ENCODE measurements around the gene SMIM24. TPM values are rescaled to one million over a fixed set of nuclear protein-coding genes. Genes with fewer than 3 reads are reported as not detected.
A peak's percentile ranks its signal among the peaks of the same experiment; 100 is the strongest.

Gene SMIM24
- total RNA-seq, 6 experiments from 2014 or later: 2.1 to 38.1 (median 6.6) TPM; not detected in 1

DNA sequence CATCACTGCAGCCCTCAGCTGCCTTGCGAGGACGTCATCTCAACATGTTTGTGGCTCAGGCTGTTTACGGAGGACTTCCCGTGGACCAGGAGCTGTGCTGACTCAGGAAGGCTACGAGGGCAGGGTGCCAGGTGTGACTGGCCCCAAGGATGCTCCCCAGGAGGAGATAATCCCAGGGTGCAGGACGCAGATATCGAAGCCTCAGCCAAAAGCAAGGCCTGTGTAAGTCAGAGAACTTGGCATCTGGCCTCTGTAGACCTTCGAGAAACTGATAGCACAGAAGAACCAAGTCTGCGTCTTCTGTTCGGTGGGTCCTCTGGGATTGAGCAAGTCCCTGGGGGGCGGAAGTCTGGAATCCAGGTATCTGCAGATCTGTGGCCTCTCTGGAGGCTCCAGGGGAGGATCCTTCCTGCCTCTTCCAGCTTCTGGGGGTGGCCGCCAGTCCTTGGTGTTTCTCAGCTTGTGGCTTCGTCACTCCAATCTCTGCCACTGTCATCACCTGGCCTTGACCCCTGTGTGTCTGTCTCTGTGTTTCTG lies 22.8 kb upstream of the SMIM24 start:
- Histone ChIP-seq H3K27me3 (no peaks in the 10 kb centered on the region), H3K4me3 (no peak overlapping the region), H3K36me3 (no peaks in the 10 kb centered on the region), H3K9me3 (no peaks in the 10 kb centered on the region), H3K4me1 (peaks cover 0 to 19% (median 7%) of the 10 kb centered on the region in 4 donors), H3K27ac (no peak overlapping the region)
- TF ChIP-seq, protein P1, sequence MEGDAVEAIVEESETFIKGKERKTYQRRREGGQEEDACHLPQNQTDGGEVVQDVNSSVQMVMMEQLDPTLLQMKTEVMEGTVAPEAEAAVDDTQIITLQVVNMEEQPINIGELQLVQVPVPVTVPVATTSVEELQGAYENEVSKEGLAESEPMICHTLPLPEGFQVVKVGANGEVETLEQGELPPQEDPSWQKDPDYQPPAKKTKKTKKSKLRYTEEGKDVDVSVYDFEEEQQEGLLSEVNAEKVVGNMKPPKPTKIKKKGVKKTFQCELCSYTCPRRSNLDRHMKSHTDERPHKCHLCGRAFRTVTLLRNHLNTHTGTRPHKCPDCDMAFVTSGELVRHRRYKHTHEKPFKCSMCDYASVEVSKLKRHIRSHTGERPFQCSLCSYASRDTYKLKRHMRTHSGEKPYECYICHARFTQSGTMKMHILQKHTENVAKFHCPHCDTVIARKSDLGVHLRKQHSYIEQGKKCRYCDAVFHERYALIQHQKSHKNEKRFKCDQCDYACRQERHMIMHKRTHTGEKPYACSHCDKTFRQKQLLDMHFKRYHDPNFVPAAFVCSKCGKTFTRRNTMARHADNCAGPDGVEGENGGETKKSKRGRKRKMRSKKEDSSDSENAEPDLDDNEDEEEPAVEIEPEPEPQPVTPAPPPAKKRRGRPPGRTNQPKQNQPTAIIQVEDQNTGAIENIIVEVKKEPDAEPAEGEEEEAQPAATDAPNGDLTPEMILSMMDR (IDR thresholded peaks at IDR 0.05): no peak
- TF ChIP-seq POLR2A (IDR thresholded peaks at IDR 0.05): no peak
- DNase-seq: peak in 1 of 3 donors; percentile 48
- intact Hi-C loops (cut with DNase I): no loop called here
- ATAC-seq: no peak
- 69% methylated on average over 7 of the region's 13 CpGs for WGBS (ENCODE audit: insufficient coverage, low coverage, low lambda C conversion rate, missing lambda C conversion rate)

DNA sequence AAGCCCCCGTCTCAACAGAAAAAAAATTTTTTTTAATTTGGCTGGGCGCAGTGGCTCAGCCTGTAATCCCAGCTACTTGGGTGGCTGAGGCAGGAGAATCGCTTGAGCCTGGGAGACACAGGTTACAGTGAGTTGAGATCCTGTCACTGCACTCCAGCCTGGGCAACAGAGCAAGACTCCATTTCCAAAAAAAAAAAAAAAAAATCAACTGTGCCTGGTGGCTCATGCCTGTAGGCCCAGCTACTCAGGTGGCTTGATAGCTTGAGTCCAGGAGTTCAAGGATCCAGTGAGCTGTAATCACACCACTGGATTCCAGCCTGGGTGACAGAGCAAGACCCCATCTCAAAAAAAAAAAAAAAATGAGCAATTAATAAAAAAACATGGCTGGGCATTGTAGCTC lies 21.5 kb upstream of the SMIM24 start:
- TF ChIP-seq, protein P1 (IDR thresholded peaks at IDR 0.05): no peak
- no peak for TF ChIP-seq POLR2A (IDR thresholded peaks at IDR 0.05)
- H3K4me1 ChIP-seq: peaks cover 0 to 19% (median 7%) of the 10 kb centered on the region in 4 donors
- intact Hi-C loops (cut with DNase I): no loop called here
- H3K9me3 ChIP-seq: no peaks in the 10 kb centered on the region
- H3K36me3 ChIP-seq: no peaks in the 10 kb centered on the region
- 84% methylated on average over 3 of the region's 3 CpGs for WGBS (ENCODE audit: insufficient coverage, low coverage, low lambda C conversion rate, missing lambda C conversion rate)
- no peak overlapping the region for H3K4me3 ChIP-seq
- H3K27ac ChIP-seq: no peak overlapping the region
- no peak for DNase-seq
- ATAC-seq: no peak
- no peaks in the 10 kb centered on the region for H3K27me3 ChIP-seq

DNA sequence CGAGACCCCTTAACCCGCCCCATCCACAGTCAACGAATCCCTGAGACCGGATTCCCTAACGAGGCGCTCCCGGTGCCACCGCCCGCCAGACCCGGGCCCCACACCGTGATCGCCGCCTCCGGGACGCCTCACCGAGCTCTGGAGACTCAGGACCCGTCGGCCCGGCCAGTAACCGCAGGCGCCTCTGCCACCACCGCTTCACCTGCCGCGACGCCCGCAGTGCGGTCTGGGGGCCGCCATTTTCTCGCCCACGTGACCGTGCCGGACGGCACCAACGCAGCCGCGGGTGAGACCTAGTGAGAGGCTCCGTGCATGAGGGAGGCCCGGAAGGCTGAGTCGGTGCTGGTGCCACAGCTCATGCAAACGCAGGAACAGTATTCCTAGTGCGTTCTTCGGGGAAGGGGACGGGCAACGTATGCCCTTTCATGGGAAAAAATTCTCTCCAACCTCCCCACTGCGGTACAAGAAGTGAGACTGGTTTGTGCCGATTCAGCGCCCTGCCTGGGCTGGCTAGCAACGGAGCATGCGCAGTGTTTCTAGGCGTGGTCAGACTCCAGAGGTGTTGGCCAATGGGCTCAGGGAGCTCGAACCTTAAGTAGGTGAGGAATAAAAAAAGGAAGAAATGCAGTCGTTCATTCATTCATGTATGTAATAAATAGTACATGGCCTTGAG lies 20.2 kb upstream of the SMIM24 start, which contains the start of gene DOHH:
Gene DOHH (minus strand): TSS at position 246 of the 673 bp plus-strand sequence. CDS start 3,860 bp downstream, outside the sequence.
- TF ChIP-seq, protein P1 (IDR thresholded peaks at IDR 0.05): no peak
- TF ChIP-seq POLR2A (IDR thresholded peaks at IDR 0.05): peak; percentile 70
- no peaks in the 10 kb centered on the region for H3K27me3 ChIP-seq
- H3K27ac ChIP-seq: peak within 1 kb of the TSS; percentile 89 to 100 (median 99)
- peaks cover 0 to 19% (median 7%) of the 10 kb centered on the region in 4 donors for H3K4me1 ChIP-seq
- peak within 1 kb of the TSS; percentile 92 to 99 (median 99) for H3K4me3 ChIP-seq
- intact Hi-C loops (cut with DNase I): no loop called here
- H3K36me3 ChIP-seq: peaks cover 0 to 9% (median under 1%) of the 10 kb centered on the region in 4 donors
- DNase-seq (peak; percentile 95 to 97 (median 97)), ATAC-seq (peak; percentile 90 to 95 (median 92))
- WGBS (ENCODE audit: insufficient coverage, low coverage, low lambda C conversion rate, missing lambda C conversion rate): under 1% methylated on average over 15 of the region's 52 CpGs
- no peaks in the 10 kb centered on the region for H3K9me3 ChIP-seq

DNA sequence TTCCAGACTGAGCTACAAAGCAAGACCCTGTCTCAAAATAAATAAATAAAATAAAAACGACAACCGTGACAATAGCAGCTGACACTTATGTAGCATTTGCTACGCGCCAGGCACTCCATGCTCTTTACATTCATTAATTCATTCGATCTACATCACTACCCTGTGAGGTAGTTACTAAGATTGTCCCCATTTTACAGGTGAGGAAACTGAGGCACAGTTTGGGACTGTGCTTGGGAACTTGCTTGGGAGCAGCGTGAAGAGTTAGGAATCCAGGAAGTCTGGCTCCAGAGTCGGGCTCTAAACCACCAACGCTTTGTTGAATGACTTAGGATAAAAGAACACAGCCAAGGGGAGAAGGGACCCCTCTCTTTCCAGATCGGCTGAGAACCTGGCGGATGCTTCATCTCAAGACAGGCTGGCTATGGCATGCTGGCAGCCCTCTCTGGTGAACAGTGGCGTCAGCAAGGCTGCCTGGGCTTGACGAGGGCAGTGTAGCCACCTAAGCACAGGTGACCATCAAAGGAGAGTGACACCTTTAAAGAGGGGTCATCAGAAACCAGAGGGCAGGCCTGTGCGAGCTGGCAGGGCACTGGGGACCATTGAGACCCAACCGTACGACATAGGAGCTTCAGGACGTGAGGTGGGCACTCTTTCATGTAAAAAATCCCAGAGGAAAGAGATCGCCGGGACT lies 19.6 kb upstream of the SMIM24 start:
- Histone ChIP-seq H3K9me3 (no peaks in the 10 kb centered on the region), H3K27me3 (no peaks in the 10 kb centered on the region), H3K4me1 (peaks cover 0 to 13% (median 5%) of the 10 kb centered on the region in 4 donors), H3K4me3 (peak overlapping the region; percentile 92 to 99 (median 99)), H3K27ac (peak overlapping the region; percentile 89 to 100 (median 99)), H3K36me3 (peaks cover 0 to 14% (median 3%) of the 10 kb centered on the region in 4 donors)
- intact Hi-C loops (cut with DNase I): no loop called here
- peak; percentile 6 to 14 (median 8) for ATAC-seq
- no peak for TF ChIP-seq POLR2A (IDR thresholded peaks at IDR 0.05)
- TF ChIP-seq, protein P1 (IDR thresholded peaks at IDR 0.05): no peak
- no peak for DNase-seq
- 21% methylated on average over 16 of the region's 18 CpGs for WGBS (ENCODE audit: insufficient coverage, low coverage, low lambda C conversion rate, missing lambda C conversion rate)

Measured in right lobe of liver (tissue), 6 donors.